GM21717 (cell line): ENCODE measurements around the gene CACTIN.
"Not testable (repeated sequence)": the region's sequence is repeated elsewhere in the genome, so short reads cannot be mapped to it uniquely, and the experiment has no call there.

Source experiments
- ATAC-seq: cut with Tn5 transposase; IDR thresholded peaks from one replicate; pipeline ENCODE4 v1.9.1; 2021; ENCODE audit warnings: mild to moderate bottlenecking, moderate library complexity; ENCODE audit not compliant: unreplicated experiment

Gene CACTIN

GRCh38 chr19:3663838-3664237, 37.2 kb upstream of the CACTIN start:
- ATAC-seq, result no peak

- ATAC-seq, result no peak
Observed at GRCh38 chr19:3661284-3662238, 35.0 kb upstream of the CACTIN start.

- ATAC-seq, result no peak
Observed at GRCh38 chr19:3660493-3661219, 34.1 kb upstream of the CACTIN start.

DNA sequence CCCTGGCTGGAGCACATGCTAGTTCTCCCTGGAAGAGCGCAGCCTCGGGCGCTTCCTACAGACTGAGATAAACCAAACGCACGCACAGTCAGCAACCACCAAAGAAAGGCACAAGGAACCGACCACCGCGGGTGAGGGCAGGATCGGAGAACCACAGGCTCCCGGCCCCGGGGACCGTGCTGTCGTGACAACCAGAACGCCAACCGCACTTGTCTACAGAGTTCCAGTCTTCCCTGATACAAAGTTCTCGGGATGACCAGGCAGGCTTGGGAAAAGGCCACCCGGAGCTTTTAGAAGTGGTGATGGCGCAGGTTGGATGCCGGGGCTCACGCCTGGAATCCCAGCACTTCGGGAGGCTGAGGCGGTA, 33.1 kb upstream of the CACTIN start:
- no peak for ATAC-seq

DNA sequence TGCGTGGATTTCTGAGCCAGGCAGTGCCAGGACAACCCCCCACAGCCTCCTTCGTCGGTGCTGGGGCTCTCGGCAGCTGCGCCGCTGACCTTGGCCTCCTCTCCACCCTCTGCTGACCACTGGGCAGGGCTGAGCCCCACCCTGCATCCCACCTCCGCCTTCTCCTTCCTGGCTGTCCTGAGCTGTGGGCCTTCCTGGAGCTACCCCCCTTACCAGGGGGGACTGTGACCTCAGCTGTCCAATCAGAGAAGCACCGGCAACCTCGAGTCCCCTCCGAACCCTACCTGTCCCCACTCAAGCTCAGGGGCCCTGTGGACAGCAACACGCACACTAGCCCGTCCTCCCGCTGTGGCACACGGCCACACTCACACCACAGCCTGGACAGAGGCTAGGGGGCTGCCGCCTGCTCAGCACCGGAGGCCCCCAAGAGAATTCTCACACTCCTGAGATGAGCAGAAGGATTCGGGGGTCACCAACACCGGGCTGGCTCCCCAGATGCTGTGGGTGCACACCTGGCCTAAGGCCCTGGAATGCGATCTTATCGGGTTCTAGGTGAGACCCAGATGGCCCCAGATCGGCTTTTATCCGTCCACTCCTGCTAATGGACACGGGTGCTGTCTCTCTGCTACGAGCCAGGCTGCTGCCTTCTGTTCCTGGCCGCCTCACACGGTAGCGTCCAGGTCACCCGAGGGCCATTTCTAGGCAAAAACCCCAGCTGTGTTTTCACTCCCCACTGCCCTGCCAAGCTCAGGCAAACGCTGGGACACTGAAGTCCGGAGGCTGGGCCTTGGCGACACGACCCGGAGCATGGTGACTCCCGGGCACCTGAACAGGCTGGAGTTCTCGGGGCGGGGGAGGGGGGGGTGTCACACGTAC, 32.5 kb upstream of the CACTIN start:
- ATAC-seq, result no peak

DNA sequence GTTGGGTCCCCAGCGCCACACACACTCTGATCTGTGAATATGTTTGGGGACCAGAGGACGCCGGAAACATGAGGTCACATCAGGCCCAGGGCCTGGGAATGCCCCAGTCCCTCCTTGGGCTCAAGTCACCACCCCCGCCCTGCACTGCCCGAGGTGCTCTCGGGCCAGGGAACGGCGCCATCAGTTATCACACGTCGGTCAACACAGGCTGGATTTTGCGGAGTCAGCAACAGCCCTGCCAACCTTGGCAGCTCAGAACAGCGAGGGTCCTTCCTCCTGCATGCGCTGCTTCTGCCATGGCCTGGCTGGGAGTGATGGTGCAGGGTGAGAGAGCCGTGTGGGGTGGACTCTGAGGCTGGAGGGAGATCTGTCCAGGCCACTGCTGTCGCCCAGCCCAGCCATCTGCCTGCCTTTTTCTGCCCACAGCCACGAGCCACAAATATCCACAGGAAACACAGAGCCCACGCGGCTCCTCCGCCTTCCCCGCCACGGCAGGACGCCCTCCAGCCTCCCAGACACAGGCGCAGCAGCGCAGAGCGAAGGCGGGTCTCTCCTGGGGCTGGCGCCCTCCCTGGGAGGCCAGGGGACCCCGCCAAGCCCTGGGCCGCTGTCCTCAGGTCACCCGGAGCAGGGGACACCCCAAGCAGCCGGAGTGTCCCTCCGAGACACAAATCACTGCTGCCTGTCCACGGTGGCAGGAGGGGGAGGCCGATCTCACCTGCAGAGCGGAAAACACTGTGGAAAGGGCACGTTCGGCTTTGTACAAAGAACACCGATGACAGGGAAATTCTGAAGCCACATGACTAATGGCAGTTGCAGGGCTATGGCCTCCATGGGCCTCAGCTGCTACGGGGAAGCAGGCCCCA, 31.6 kb upstream of the CACTIN start:
- no peak for ATAC-seq

GRCh38 chr19:3657395-3657769, 30.8 kb upstream of the CACTIN start:
- ATAC-seq, result no peak

DNA sequence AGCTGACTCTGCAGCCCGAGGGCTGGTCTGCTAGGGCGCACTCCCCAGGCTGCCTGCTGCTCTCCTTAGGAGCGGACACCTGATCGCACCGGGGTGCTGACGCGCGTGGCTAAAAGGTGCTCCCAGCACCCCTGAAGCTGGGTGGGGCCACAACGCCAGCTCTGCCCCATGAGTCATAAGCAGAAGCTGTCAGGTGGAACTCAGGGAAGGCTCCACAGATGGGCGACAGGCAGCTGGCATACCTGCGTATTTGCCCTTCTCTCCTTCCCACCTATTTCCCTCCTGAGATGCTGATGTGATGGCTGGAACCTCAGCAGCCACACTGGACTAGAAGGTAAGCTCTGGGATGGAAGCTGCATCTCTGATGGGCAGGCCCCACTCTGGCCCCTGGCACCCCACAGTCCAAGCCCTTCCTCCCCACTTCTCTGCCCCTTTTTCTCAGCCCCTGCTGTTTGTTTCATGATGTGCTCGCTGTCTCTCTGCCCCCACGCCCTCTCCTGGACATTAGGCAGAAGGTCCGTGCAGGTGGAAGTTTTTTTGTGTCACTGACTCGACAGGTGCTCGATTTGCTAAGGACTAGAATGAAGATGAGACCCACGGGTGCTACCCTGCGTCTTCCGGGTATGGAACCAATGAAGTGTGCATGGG, 30.3 kb upstream of the CACTIN start:
- no peak for ATAC-seq

GRCh38 chr19:3656073-3656746, 29.6 kb upstream of the CACTIN start:
- ATAC-seq, result no peak

GRCh38 chr19:3655402-3656072, 28.9 kb upstream of the CACTIN start:
- ATAC-seq, result no peak

DNA sequence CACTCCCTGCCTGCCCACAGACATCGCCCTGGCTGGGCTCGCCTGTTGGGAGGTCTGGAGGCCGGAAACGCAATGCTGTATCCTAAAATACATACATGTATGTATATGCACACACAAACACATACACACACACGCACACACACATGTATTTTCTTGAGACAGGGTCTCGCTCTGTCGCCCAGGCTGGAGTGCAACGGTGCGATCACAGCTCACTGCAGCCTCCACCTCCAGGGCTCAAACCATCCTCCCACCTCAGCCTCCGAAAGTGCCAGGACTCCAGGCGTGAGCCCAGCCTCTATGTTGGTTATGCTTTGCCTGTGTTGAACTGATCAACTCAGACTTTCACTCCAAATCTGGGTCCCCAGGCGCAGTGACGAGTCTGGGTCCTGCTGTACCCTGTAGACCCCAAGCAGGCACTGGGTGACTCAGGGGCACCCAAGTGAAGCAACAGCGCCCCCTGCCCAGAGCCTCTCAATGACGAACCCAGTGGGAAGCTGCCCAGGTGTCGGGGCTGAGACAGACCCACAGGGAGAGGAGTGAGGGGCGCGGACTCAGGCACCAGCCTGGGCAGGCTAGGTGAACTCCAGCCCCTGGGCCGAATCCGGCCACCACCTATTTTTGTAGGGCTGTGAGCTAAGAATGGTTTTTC, 27.4 kb upstream of the CACTIN start:
- no peak for ATAC-seq

DNA sequence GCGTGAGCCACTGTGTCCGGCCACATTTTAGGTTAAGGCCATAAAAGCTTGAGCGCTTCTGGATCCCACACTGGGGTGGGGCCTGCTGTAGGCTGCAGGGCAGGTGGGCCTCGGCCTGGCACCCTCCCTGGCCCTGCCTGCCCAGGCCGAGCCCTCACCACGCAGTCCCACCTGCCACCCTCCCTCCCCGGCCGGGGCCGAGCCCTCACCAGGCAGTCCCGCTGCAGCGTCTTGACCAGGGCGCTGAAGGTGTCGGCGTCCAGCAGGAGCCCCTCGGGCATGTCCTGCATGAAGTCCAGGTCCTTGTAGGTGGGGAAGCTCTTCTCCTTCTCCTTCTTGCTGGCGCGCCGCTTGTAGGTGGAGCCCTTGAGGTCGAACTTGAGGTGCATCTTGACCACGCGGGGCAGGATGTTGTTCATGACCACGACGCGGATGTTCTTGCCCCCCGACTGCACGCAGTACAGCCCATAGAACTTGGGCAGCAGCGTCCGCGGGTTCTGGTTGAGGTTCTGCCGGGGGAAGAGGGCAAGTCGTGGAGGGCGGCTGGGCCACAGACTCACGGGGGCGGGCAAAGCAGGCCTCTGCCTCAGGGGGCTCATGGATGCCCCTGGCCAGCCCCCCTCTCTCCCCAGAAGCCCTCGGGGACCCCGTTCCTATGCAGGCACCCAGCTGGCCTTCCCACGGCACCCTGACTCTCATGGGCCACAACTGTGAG, 26.6 kb upstream of the CACTIN start:
- no peak for ATAC-seq

- ATAC-seq, result no peak
Observed at GRCh38 chr19:3652422-3652821, 25.8 kb upstream of the CACTIN start.

- no peak for ATAC-seq
Observed at GRCh38 chr19:3651684-3652083, 25.1 kb upstream of the CACTIN start.

GRCh38 chr19:3649888-3650287, 23.3 kb upstream of the CACTIN start:
- no peak for ATAC-seq

GRCh38 chr19:3648037-3648905, 21.7 kb upstream of the CACTIN start:
- no peak for ATAC-seq

- not testable (repeated sequence) for ATAC-seq
Observed at GRCh38 chr19:3647102-3647501, 20.5 kb upstream of the CACTIN start.
